ENCODE data around the gene ARVCF.
"Not testable (repeated sequence)": the region's sequence is repeated elsewhere in the genome, so short reads cannot be mapped to it uniquely, and the experiment has no call there.

The ARVCF gene

GRCh38 chr22:19959043-19959586 lies 57.5 kb downstream of the ARVCF start:
- DNase-seq: no peak

- no peak for DNase-seq
These were observed 58.3 kb downstream of the ARVCF start for GRCh38 chr22:19958083-19959042.

- no peak for DNase-seq
These were observed 59.2 kb downstream of the ARVCF start for GRCh38 chr22:19957445-19957844.

- no peak for DNase-seq
These were observed 61.1 kb downstream of the ARVCF start for GRCh38 chr22:19955241-19956128.

- DNase-seq: no peak
These were observed 65.3 kb downstream of the ARVCF start for GRCh38 chr22:19951346-19951745.

- DNase-seq: no peak
These were observed 68.4 kb downstream of the ARVCF start for GRCh38 chr22:19948057-19948760.

GRCh38 chr22:19943082-19944026 lies 73.3 kb downstream of the ARVCF start:
- DNase-seq: no peak

GRCh38 chr22:19942157-19943081 lies 74.2 kb downstream of the ARVCF start:
- no peak for DNase-seq

GRCh38 chr22:19941365-19942082 lies 75.1 kb downstream of the ARVCF start, which contains the start of the genes COMT and TXNRD2:
TSS of gene COMT (plus strand) at chr22:19941772. CDS start at chr22:19962527, 20,755 bp downstream.
TSS of gene TXNRD2 (minus strand) at chr22:19941818. CDS start at chr22:19941803, 15 bp downstream.
- peak; percentile 58 for DNase-seq

GRCh38 chr22:19940536-19941364 lies 75.9 kb downstream of the ARVCF start:
- DNase-seq: no peak

GRCh38 chr22:19937616-19938473 lies 78.8 kb downstream of the ARVCF start:
- DNase-seq: no peak

GRCh38 chr22:19936513-19936912 lies 80.1 kb downstream of the ARVCF start:
- DNase-seq: no peak

GRCh38 chr22:19935123-19935718 lies 81.4 kb downstream of the ARVCF start:
- DNase-seq: not testable (repeated sequence)

GRCh38 chr22:19933341-19934241 lies 83.0 kb downstream of the ARVCF start:
- DNase-seq: no peak

GRCh38 chr22:19932367-19933206 lies 84.0 kb downstream of the ARVCF start:
- DNase-seq: no peak
